H1 (cell line): ENCODE measurements around the gene KRT1. TPM values are rescaled to one million over a fixed set of nuclear protein-coding genes. Genes with fewer than 3 reads are reported as not detected.

Experiments used
- HDAC6 ChIP-seq: IDR thresholded peaks from one replicate; pipeline ENCODE4 v1.7.1; 2012; ENCODE audit warnings: low read depth, mild to moderate bottlenecking, inconsistent platforms, low read length, moderate library complexity
- NRF1 ChIP-seq: IDR thresholded peaks from 2 replicates; pipeline ENCODE4 v1.6.1; 2011; ENCODE audit warnings: mild to moderate bottlenecking, low read depth, low read length, improper control_type of control experiment
- PHF8 ChIP-seq: fragments of 200-600 bp; sonication (generic); conservative IDR thresholded peaks from 2 replicates; pipeline ENCODE4 v1.7.1; 2012; ENCODE audit warnings: low read depth, mild to moderate bottlenecking, inconsistent platforms, low read length, moderate library complexity
- SRF ChIP-seq: IDR thresholded peaks from 2 replicates; pipeline ENCODE4 v1.6.1; 2011; ENCODE audit warnings: mild to moderate bottlenecking, low read depth, low read length, moderate library complexity
- TCF12 ChIP-seq: IDR thresholded peaks from 2 replicates; pipeline ENCODE4 v1.6.1; 2011; ENCODE audit warnings: low read depth, mild to moderate bottlenecking, low read length
- polyA plus RNA-seq, 7 experiments: library from polyadenylated mRNA; depleted of rRNA in 3 of 7; stranded (reverse) in 5 of 7; unstranded in 2 of 7; fragments of >200 nt in 5 of 7; fragments of 200-250 nt in 2 of 7; gene quantifications; 1 replicate in 5 of 7; 2 replicates in 1 of 7; 4 replicates in 1 of 7; pipeline versions ENCODE4 v1.2.1 to v1.2.3, GENCODE V29; 2011 to 2013; ENCODE audit warnings: missing spikeins in 2 of 7, mixed read lengths in 2 of 7
- total RNA-seq: library from RNA; stranded (reverse); fragmentation: NEBNext Ultra II Directional; extraction: Animal tissue kit (Norgen Biotek cat#: 25700); gene quantifications from 2 replicates; pipeline ENCODE4 v1.2.1, GENCODE V29; 2021
- TF ChIP-seq, protein P1 (sequence below): IDR thresholded peaks from 2 replicates; pipeline ENCODE4 v1.6.1; 2011; ENCODE audit warnings: low read length, improper control_type of control experiment

Gene KRT1
- total and polyA plus RNA-seq, 2 of the 8 experiments (the other 6 are each of a cell fraction or from before 2014, with no cell fraction given): not detected

DNA sequence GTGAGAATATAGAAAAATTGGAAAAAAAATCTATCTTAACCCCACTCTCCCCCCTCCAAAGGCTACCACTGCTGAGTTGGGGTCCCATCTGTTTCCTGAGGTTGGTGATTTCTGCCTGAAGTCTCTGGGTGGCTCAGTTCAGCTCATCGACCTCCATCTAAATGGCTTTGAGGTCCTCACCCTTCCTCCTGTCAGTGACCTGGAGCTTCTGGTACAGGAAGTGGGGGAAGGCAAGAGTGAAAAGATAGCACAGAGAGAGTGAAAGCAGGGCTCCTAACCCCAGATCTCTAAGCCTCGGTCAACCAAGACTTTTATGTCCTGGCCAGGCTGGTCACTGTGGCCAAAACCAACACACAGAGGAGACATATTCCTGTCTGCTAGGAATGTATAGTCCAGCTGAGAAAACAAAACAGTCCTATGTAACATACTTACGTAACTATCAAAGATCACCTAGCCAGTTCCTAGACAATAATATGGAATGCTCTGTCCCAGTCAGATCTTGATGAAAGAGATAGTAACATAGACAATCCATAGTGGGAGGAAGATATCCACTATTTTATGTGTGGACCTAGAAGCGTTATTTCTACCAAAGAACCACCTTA lies 49.5 kb downstream of the KRT1 start (continued):
- TF ChIP-seq TCF12 (no peak), HDAC6 (no peak), SRF (no peak), NRF1 (no peak), PHF8 (no peak)
- TF ChIP-seq, protein P1, sequence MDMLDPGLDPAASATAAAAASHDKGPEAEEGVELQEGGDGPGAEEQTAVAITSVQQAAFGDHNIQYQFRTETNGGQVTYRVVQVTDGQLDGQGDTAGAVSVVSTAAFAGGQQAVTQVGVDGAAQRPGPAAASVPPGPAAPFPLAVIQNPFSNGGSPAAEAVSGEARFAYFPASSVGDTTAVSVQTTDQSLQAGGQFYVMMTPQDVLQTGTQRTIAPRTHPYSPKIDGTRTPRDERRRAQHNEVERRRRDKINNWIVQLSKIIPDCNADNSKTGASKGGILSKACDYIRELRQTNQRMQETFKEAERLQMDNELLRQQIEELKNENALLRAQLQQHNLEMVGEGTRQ: no peak
- TF ChIP-seq, all 59 proteins: peak for 0
